Activated T-helper 1 cell treated with anti-CD3 and anti-CD28 coated beads, Interleukin-12 subunit alpha, Interleukin-12 subunit beta, Interleukin-2, Interleukin-4 antibody, amounts not matched to agents 30 ng/mL and 10 ng/mL and 1 ng/mL, durations not matched to agents 14 hours and 24 hours and 36 hours (primary cell): Measurements from ENCODE around the gene E2F6. TPM values are rescaled to one million over a fixed set of nuclear protein-coding genes. Genes with fewer than 3 reads are reported as not detected.

Source experiments
- DNase-seq: peaks from one replicate; pipeline ENCODE4 v3.0.0; 2021; ENCODE audit warnings: low spot score
- H3K27ac Mint-ChIP-seq: one replicate; pipeline ENCODE4 v1.8.0; 2021; ENCODE audit warnings: mild to moderate bottlenecking, mixed read lengths
- H3K27me3 Mint-ChIP-seq: one replicate; pipeline ENCODE4 v1.8.0; 2022; ENCODE audit warnings: mild to moderate bottlenecking, moderate library complexity, mixed read lengths; ENCODE audit not compliant: insufficient read depth
- H3K36me3 Mint-ChIP-seq: one replicate; pipeline ENCODE4 v1.8.0; 2021; ENCODE audit warnings: low read depth, mixed read lengths
- H3K4me1 Mint-ChIP-seq: one replicate; pipeline ENCODE4 v1.8.0; 2021; ENCODE audit warnings: low read depth, mixed read lengths
- H3K4me3 Mint-ChIP-seq: one replicate; pipeline ENCODE4 v1.8.0; 2021; ENCODE audit warnings: mild to moderate bottlenecking, moderate library complexity, mixed read lengths
- H3K9me3 Mint-ChIP-seq: one replicate; pipeline ENCODE4 v1.8.0; 2021; ENCODE audit warnings: mixed read lengths
- intact Hi-C: fragments of 100-400 bp; cut with micrococcal nuclease; formaldehyde crosslinking; loops from one replicate; pipeline ENCODE4 v1.15.1; 2024
- total RNA-seq: library from RNA; stranded (reverse); gene quantifications from 2 replicates; pipeline ENCODE4 v1.2.3, GENCODE V29; 2022

The E2F6 gene, protein sequence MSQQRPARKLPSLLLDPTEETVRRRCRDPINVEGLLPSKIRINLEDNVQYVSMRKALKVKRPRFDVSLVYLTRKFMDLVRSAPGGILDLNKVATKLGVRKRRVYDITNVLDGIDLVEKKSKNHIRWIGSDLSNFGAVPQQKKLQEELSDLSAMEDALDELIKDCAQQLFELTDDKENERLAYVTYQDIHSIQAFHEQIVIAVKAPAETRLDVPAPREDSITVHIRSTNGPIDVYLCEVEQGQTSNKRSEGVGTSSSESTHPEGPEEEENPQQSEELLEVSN
- total RNA-seq = 22.1 and 23.7 TPM in 2 replicates

GRCh38 chr2:11465485-11466306 lies at the start of gene E2F6:
Gene E2F6, minus strand, starts transcription at chr2:11466161. Its CDS starts 282 bp downstream, at chr2:11465879.
- intact Hi-C loops = loop anchor here (1.0 to 10.0 kb wide), 9 partner anchors 13 to 1249 kb away; partner anchors contain the start of genes PDIA6, SLC66A3 and TRIB2
- Mint-ChIP-seq H3K27ac (peak within 1 kb of the TSS; percentile 92), H3K27me3 (no peaks in the 10 kb centered on the region), H3K4me1 (peaks cover 34% of the 10 kb centered on the region), H3K36me3 (peaks cover 10% of the 10 kb centered on the region), H3K4me3 (peak within 1 kb of the TSS; percentile 86), H3K9me3 (no peaks in the 10 kb centered on the region)
- peak; percentile 82 for DNase-seq

DNA sequence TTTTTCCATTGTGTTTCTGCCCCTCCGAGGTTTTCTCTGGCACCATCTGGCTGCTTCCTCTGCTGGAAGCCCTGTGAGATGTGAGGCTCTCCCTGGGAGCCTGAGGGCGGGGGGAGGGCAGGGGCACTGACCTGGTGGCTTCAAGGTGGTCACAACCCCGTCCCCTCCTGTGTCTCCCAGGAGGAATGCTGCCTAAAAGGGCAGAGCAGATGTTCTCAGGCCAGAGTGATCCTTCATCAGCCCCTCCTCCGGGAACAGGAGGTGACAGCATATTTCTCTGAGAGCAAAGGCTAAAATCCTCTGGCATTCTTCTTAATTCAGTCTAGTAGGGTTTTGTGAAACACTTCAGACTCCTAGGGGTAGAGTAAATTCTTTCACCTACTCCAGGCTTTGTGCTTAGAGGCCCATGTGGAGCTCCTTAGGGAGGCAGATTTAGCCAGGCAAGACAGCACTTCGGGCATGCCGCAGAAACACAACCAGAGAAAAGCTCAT lies 49.6 kb upstream of the E2F6 start:
- H3K27me3 Mint-ChIP-seq = peaks cover 2% of the 10 kb centered on the region
- H3K27ac Mint-ChIP-seq = no peak overlapping the region
- H3K4me3 Mint-ChIP-seq = no peak overlapping the region
- no peaks in the 10 kb centered on the region for H3K4me1 Mint-ChIP-seq
- DNase-seq = no peak
- H3K36me3 Mint-ChIP-seq = no peaks in the 10 kb centered on the region
- intact Hi-C loops = no loop called here
- peaks cover 4% of the 10 kb centered on the region for H3K9me3 Mint-ChIP-seq

DNA sequence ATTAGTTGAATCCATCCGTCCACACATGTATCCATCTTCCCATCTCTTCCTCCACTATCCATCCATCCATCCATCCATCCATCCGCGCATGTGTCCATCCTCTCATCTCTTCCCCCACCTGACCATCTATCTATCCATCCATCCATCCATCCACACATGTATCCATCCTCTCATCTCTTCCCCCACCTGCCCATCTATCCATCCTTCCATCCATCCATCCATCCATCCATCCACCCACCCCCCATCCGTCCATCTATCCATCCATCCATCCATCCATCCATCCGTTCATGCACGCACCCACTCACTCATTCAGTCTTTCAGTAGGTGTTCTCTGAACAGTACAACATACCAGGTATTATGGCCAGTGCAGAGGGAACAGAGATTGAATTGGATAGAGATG lies 48.9 kb upstream of the E2F6 start:
- intact Hi-C loops = no loop called here
- peaks cover 2% of the 10 kb centered on the region for H3K27me3 Mint-ChIP-seq
- no peaks in the 10 kb centered on the region for H3K36me3 Mint-ChIP-seq
- no peak for DNase-seq
- H3K4me3 Mint-ChIP-seq = no peak overlapping the region
- no peaks in the 10 kb centered on the region for H3K4me1 Mint-ChIP-seq
- no peak overlapping the region for H3K27ac Mint-ChIP-seq
- H3K9me3 Mint-ChIP-seq = no peaks in the 10 kb centered on the region

- H3K9me3 Mint-ChIP-seq = no peaks in the 10 kb centered on the region
- no peak for DNase-seq
- no peak overlapping the region for H3K4me3 Mint-ChIP-seq
- H3K27me3 Mint-ChIP-seq = peaks cover 2% of the 10 kb centered on the region
- no peaks in the 10 kb centered on the region for H3K36me3 Mint-ChIP-seq
- no peaks in the 10 kb centered on the region for H3K4me1 Mint-ChIP-seq
- intact Hi-C loops = no loop called here
- no peak overlapping the region for H3K27ac Mint-ChIP-seq
These were observed 48.2 kb upstream of the E2F6 start for GRCh38 chr2:11514081-11514730.

DNA sequence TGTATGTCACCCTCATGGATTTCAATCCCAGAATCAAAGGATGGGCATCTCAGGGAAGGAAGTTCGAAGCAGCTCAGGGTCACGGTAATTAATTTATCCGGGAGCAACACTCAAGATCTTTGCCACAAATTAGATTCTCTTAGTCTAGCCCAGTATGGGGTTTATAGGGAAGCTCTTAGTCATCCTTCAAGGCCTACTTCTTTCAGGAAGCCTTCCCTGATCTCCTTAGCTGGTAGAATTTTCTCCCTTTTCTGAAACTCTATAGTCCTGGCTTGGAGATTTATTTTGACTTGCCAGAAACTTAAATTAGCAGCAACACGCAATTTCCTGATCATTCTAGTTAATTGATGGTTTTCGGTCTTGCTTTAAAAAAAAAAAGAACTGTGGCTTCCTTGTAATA lies 47.4 kb upstream of the E2F6 start:
- DNase-seq = no peak
- no peak overlapping the region for H3K27ac Mint-ChIP-seq
- H3K4me1 Mint-ChIP-seq = no peaks in the 10 kb centered on the region
- H3K27me3 Mint-ChIP-seq = peaks cover 2% of the 10 kb centered on the region
- H3K4me3 Mint-ChIP-seq = no peak overlapping the region
- intact Hi-C loops = no loop called here
- H3K36me3 Mint-ChIP-seq = no peaks in the 10 kb centered on the region
- H3K9me3 Mint-ChIP-seq = no peaks in the 10 kb centered on the region

DNA sequence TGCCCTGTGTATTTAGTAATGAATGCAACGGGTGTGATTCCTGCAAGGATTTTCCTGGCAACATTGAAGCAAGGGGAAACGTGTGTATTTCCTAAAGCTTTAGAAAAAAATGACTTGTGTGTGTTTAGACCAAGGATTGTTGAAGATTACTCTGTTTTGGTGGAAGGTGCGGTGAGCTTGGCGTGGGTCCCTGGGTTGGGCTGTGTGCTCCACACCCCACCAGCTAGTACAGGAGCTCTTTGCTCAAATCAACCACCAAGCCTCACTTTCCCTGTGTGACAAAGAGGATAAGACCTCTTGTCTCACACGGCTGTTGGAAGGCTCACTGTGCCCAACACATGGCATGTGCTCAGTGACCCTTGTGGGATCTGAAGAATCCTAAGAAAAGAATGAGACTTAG lies 46.5 kb upstream of the E2F6 start:
- Mint-ChIP-seq H3K9me3 (no peaks in the 10 kb centered on the region), H3K4me1 (no peaks in the 10 kb centered on the region)
- intact Hi-C loops = no loop called here

DNA sequence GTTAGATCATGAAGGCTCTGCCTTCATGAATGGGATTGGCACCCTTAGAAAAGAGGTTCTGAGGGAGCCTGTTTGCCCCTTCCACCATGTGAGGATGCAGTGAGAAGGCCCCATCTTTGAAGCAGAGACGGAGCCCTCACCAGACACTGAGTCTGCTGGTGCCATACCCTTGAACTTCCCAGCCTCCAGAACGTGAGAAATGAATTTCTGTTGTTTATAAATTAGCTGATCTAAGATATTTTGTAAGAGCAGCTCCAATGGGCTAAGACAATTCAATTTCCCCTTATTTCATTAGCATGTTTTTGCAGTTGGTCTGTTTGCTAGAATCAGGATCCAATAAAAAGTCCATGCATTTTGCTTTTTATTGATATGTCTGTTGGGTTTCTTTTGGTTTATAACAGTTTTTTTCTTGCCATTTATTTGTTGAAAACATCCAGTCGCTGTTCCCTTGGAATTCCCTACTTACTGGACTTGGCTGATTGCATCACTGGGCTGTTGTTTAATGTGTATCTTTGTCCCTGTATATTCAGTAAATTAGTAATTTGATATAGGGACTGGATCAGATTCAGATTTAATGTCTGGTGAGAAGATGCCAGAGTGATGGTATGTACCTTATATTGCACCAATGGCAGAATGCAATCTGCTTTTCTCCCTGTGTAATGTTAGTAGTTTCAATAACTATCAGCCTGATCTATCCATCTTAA lies 43.8 kb upstream of the E2F6 start:
- Mint-ChIP-seq H3K4me1 (no peaks in the 10 kb centered on the region), H3K4me3 (no peak overlapping the region), H3K36me3 (no peaks in the 10 kb centered on the region), H3K27me3 (no peaks in the 10 kb centered on the region), H3K9me3 (no peaks in the 10 kb centered on the region), H3K27ac (no peak overlapping the region)
- DNase-seq = no peak
- intact Hi-C loops = no loop called here

More for the DNA sequence above, 46.5 kb upstream of the E2F6 start:
- H3K4me3 Mint-ChIP-seq = no peak overlapping the region
- H3K27ac Mint-ChIP-seq = no peak overlapping the region
- no peaks in the 10 kb centered on the region for H3K36me3 Mint-ChIP-seq
- no peak for DNase-seq
- H3K27me3 Mint-ChIP-seq = peaks cover 2% of the 10 kb centered on the region

- Mint-ChIP-seq H3K4me3 (no peak overlapping the region), H3K36me3 (no peaks in the 10 kb centered on the region), H3K27ac (no peak overlapping the region), H3K27me3 (no peaks in the 10 kb centered on the region), H3K9me3 (no peaks in the 10 kb centered on the region), H3K4me1 (no peaks in the 10 kb centered on the region)
- intact Hi-C loops = no loop called here
- no peak for DNase-seq
These were observed 42.3 kb upstream of the E2F6 start for GRCh38 chr2:11508279-11508678.

DNA sequence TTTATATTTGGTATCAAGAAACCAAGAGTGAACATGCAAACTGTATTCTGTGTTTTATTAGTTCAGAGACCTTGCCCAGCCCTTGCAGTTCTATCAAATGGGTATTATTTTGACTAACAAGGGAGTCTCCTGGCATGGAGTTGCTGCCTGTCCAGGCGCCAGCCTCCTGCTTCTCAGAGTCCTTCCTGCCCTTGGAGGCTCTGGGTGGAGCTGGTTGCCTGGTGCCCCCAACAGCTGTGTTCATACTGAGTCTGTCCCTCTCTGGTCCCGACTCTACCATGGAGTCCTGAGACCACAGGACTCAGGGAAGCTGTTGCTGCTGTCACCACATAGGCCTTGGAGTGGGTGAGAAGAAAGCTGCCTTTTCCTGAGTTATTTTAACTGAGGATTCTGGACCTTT lies 41.6 kb upstream of the E2F6 start:
- Mint-ChIP-seq H3K27ac (no peak overlapping the region), H3K9me3 (no peaks in the 10 kb centered on the region), H3K4me1 (no peaks in the 10 kb centered on the region), H3K4me3 (no peak overlapping the region), H3K36me3 (no peaks in the 10 kb centered on the region), H3K27me3 (no peaks in the 10 kb centered on the region)
- no peak for DNase-seq
- intact Hi-C loops = no loop called here

DNA sequence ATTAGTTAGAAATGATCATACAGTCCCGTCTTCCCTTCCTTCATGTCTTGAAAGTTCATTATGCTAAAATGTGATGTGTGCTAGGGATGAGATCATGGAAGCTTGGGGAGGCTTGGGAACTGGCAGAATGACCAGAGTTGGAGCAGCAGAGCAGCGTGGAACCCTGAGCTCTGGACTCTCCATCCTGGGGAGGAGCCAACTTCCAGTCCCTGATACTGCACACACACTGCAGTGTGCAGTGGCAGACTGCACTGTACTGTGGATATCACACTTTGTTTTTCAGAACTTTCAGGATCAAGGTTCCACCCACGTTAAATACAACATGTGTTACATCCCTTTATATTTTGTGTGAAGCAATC lies 40.6 kb upstream of the E2F6 start:
- Mint-ChIP-seq H3K36me3 (no peaks in the 10 kb centered on the region), H3K4me3 (no peak overlapping the region), H3K9me3 (no peaks in the 10 kb centered on the region), H3K4me1 (no peaks in the 10 kb centered on the region), H3K27ac (no peak overlapping the region), H3K27me3 (no peaks in the 10 kb centered on the region)
- intact Hi-C loops = no loop called here
- DNase-seq = no peak

DNA sequence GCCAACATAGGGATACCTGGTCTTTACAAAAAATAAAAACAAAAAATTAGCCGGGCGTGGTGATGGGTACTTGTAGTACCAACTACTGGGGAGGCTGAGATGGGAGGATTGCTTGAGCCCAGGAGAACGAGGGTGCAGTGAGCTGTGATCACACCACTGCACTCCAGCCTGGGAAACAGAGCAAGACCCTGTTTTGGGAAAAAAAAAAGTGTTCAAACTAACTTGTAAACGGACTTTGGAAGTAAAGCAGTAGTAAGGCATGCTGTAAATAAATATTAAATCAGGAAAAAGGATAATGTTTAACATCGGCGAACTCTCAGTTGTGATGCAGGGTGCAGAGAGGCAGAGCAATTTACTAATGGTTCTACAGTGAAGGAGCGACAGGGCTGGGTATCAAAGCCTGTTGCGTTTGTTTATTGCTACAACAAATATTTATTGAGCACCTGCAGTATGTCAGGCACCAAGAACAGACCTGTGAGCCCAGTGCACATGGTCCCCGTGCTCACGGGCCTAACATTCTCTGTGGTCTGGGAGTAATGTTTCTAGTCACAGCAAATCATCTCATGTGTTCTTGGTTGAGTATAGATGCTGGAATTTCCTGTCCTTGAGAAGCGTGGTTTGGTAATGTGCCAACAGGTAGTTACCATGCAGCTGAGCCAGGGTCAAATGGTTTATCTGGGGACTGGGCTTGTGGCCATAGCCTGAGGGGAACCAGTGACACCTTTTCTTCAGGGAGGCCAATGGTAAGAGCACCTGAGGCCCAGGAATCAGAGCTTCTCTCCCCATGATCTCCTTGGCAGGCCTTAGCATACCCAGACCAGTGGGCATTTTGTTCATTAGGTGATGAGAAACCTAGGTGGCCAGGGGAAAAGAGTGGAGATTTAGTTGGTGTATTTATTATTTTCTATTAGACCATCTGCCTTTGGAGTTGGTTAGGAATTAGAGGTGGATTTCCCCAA lies 40.0 kb upstream of the E2F6 start:
- intact Hi-C loops = no loop called here
- DNase-seq = no peak

More for the DNA sequence above, 40.0 kb upstream of the E2F6 start:
- no peak overlapping the region for H3K4me3 Mint-ChIP-seq
- H3K27ac Mint-ChIP-seq = no peak overlapping the region
- no peaks in the 10 kb centered on the region for H3K9me3 Mint-ChIP-seq
- no peaks in the 10 kb centered on the region for H3K27me3 Mint-ChIP-seq
- H3K36me3 Mint-ChIP-seq = no peaks in the 10 kb centered on the region
- H3K4me1 Mint-ChIP-seq = no peaks in the 10 kb centered on the region
